HCT116 (cell line): ENCODE data around the gene SLC26A9. TPM values are rescaled to one million over a fixed set of nuclear protein-coding genes. Genes with fewer than 3 reads are reported as not detected.

ENCODE experiments used
- ATAC-seq: fragments of 200-7000 bp; cut with Tn5 transposase; 2 replicates; pipeline ENCODE4 v1.9.1; 2020; ENCODE audit warnings: mild to moderate bottlenecking, moderate library complexity
- BruUV-seq: library from RNA; stranded (reverse); fragments of 400-500 nt; replicated peaks from 2 replicates; lab custom pipeline; 2021; lab: Mats Ljungman, UMichigan
- CTCF ChIA-PET: fragments of 300-600 bp; sonication (Branson Sonifier 250); formaldehyde crosslinking; loops from one replicate; lab custom pipeline; 2021; ENCODE audit warnings: antibody characterized with exemption; lab: Charles Lee
- POLR2A ChIA-PET: fragments of 300-600, 350-600 bp; sonication (Branson Sonifier 250); formaldehyde crosslinking; loops from one replicate; lab custom pipeline; 2021; ENCODE audit warnings: antibody characterized with exemption; lab: Charles Lee
- RAD21 ChIA-PET, 2 experiments: fragments of 300-600 bp; sonication (Branson Sonifier 250); formaldehyde crosslinking; loops; one replicate each; lab custom pipeline; 2023; ENCODE audit warnings: low total read pairs in 2 of 2; ENCODE audit not compliant: uncharacterized antibody in 2 of 2, unreplicated experiment in 2 of 2, low non-redundant PET in 1 of 2; lab: Charles Lee
- DNase-seq: peaks from one replicate; pipeline ENCODE4 v3.0.0-alpha.2; 2010; ENCODE audit warnings: low read depth, low spot score
- H2AFZ ChIP-seq: fragments of 200-600 bp; shearing (Covaris generic), sonication (generic); 2 replicates; pipeline ENCODE4 v1.6.1; 2017; ENCODE audit warnings: low read depth, mixed run types, mixed read lengths, antibody characterized with exemption, low read length; ENCODE audit not compliant: poor library complexity, severe bottlenecking
- H3K27ac ChIP-seq: 2 replicates; pipeline ENCODE4 v1.5.1; 2012; ENCODE audit warnings: low read depth, low read length
- H3K27me3 ChIP-seq: fragments of 200-600 bp; sonication (generic); 2 replicates; pipeline ENCODE4 v1.6.1; 2016; ENCODE audit warnings: mixed run types, low read length, mixed read lengths; ENCODE audit not compliant: insufficient read depth
- H3K36me3 ChIP-seq, 2 experiments: fragments of 200-500 bp in 1 of 2; fragments of 200-600 bp in 1 of 2; sonication (Bioruptor generic) in 1 of 2; sonication (generic) in 1 of 2; 2 replicates each; pipeline versions ENCODE4 v1.5.1 to v1.6.1; 2014 to 2016; ENCODE audit warnings: low read length in 2 of 2, inconsistent platforms in 1 of 2, mixed read lengths in 1 of 2, mixed run types in 1 of 2; ENCODE audit not compliant: insufficient read depth in 2 of 2, control insufficient read depth in 1 of 2
- H3K4me1 ChIP-seq, 2 experiments: fragments of 200-600 bp in 1 of 2; sonication (generic) in 1 of 2; 2 replicates each; pipeline versions ENCODE4 v1.5.1 to v1.6.1; 2012 to 2017; ENCODE audit warnings: low read length in 2 of 2, inconsistent platforms in 1 of 2, mild to moderate bottlenecking in 1 of 2, mixed read lengths in 1 of 2, mixed run types in 1 of 2, moderate library complexity in 1 of 2; ENCODE audit not compliant: insufficient read depth in 2 of 2, control insufficient read depth in 1 of 2
- H3K4me2 ChIP-seq: fragments of 200-600 bp; sonication (generic); 2 replicates; pipeline ENCODE4 v1.6.1; 2017; ENCODE audit warnings: mixed run types, low read length, mixed read lengths
- H3K4me3 ChIP-seq, 2 experiments: fragments of 200-600 bp in 1 of 2; sonication (generic) in 1 of 2; replicated peaks in 1 of 2; 2 replicates each; pipeline ENCODE4 v1.5.1; 2011 to 2016; ENCODE audit warnings: low read length in 2 of 2, control low read depth in 1 of 2, low read depth in 1 of 2, mild to moderate bottlenecking in 1 of 2, mixed read lengths in 1 of 2, mixed run types in 1 of 2
- H3K79me2 ChIP-seq: fragments of 200-600 bp; sonication (generic); 2 replicates; pipeline ENCODE4 v1.6.1; 2017; ENCODE audit warnings: mild to moderate bottlenecking, mixed run types, low read length, moderate library complexity, mixed read lengths; ENCODE audit not compliant: insufficient read depth
- H3K9ac ChIP-seq: fragments of 200-600 bp; sonication (generic); 2 replicates; pipeline ENCODE4 v1.6.1; 2016; ENCODE audit warnings: low read length, mixed read lengths
- H3K9me2 ChIP-seq: fragments of 200-600 bp; sonication (generic), shearing (Covaris generic); 2 replicates; pipeline ENCODE4 v1.6.1; 2017; ENCODE audit warnings: mixed run types, mild to moderate bottlenecking, moderate library complexity; ENCODE audit not compliant: insufficient read depth
- H3K9me3 ChIP-seq, 2 experiments: fragments of 200-500 bp in 1 of 2; fragments of 200-600 bp in 1 of 2; sonication (Bioruptor generic) in 1 of 2; sonication (generic) in 1 of 2; 2 replicates each; pipeline ENCODE4 v1.6.1; 2014 to 2017; ENCODE audit warnings: low read length in 2 of 2, mixed read lengths in 2 of 2, inconsistent platforms in 1 of 2, low read depth in 1 of 2, mild to moderate bottlenecking in 1 of 2, mixed run types in 1 of 2, moderate library complexity in 1 of 2; ENCODE audit not compliant: control insufficient read depth in 1 of 2, insufficient read depth in 1 of 2
- H4K20me1 ChIP-seq: fragments of 200-600 bp; sonication (generic), shearing (Covaris generic); 2 replicates; pipeline ENCODE4 v1.6.1; 2017; ENCODE audit warnings: mixed run types, mild to moderate bottlenecking, moderate library complexity; ENCODE audit not compliant: insufficient read depth
- CBX3 ChIP-seq: IDR thresholded peaks from 2 replicates; pipeline ENCODE4 v1.6.1; 2012; ENCODE audit warnings: low read depth
- JUND ChIP-seq: IDR thresholded peaks from 2 replicates; pipeline ENCODE4 v1.6.1; 2012
- REST ChIP-seq: IDR thresholded peaks from 2 replicates; pipeline ENCODE4 v1.6.1; 2012; ENCODE audit warnings: low read depth
- TCF7L2 ChIP-seq: IDR thresholded peaks from 2 replicates; pipeline ENCODE4 v1.7.0; 2011; ENCODE audit warnings: borderline replicate concordance, inconsistent platforms; ENCODE audit not compliant: insufficient read depth, insufficient read length; ENCODE audit errors: extremely low read depth
- intact Hi-C: fragments of 100-400 bp; cut with micrococcal nuclease; formaldehyde crosslinking; loops from 2 replicates; pipeline ENCODE4 v1.10.0; 2022
- total RNA-seq: library from RNA; stranded (reverse); gene quantifications from one replicate; pipeline ENCODE4 v1.2.1, GENCODE V29; 2021; ENCODE audit not compliant: unreplicated experiment

SLC26A9 gene
- total RNA-seq, 1 experiment from 2014 or later = not detected

GRCh38 chr1:205961991-205962820, 18.9 kb upstream of the SLC26A9 start:
- no peak overlapping the region for H3K9ac ChIP-seq
- no peak for ATAC-seq
- no peak overlapping the region for H3K4me3 ChIP-seq
- no peak overlapping the region for H3K4me2 ChIP-seq
- H3K27ac ChIP-seq = no peak overlapping the region
- intact Hi-C loops = no loop called here
- H3K4me1 ChIP-seq = no peaks in the 10 kb centered on the region
- H3K27me3 ChIP-seq = peaks cover 11% of the 10 kb centered on the region; the same call in 1 of the 2 replicates
- ChIA-PET RAD21 (no interaction called here), POLR2A (no interaction called here), CTCF (interaction anchor here (1.0 to 2.5 kb wide), 2 partner anchors 15 to 22 kb away, joined by 3 to 9 read pairs; no protein-coding TSS in a partner anchor)
- no TSS peak for BruUV-seq
- no peaks in the 10 kb centered on the region for H3K9me3 ChIP-seq
- no peaks in the 10 kb centered on the region for H4K20me1 ChIP-seq
- no peaks in the 10 kb centered on the region for H3K36me3 ChIP-seq
- DNase-seq = no peak
- no peaks in the 10 kb centered on the region for H3K79me2 ChIP-seq
- no peak overlapping the region for H2AFZ ChIP-seq
- TF ChIP-seq TCF7L2 = peak; percentile 63
- no peak for TF ChIP-seq JUND
- no peak for TF ChIP-seq CBX3
- no peak for TF ChIP-seq REST
- no peaks in the 10 kb centered on the region for H3K9me2 ChIP-seq
